Thymus (tissue), 11 donors: Measurements from ENCODE around the gene HSF5. TPM values are rescaled to one million over a fixed set of nuclear protein-coding genes. Genes with fewer than 3 reads are reported as not detected.

Source experiments
- DNase-seq, 9 donors: peaks; one replicate each; pipeline ENCODE4 v3.0.0-alpha.2; 2013; ENCODE audit warnings: low spot score in 9 of 9, low read depth in 6 of 9, missing footprints in 1 of 9
- H3K27ac ChIP-seq, 2 donors: one replicate each; pipeline ENCODE4 v1.5.1; 2013; ENCODE audit warnings: control low read depth in 1 of 2, low read depth in 1 of 2, low read length in 1 of 2, mild to moderate bottlenecking in 1 of 2, moderate library complexity in 1 of 2
- H3K27me3 ChIP-seq, 2 donors: one replicate each; pipeline ENCODE4 v1.5.1; 2013; ENCODE audit warnings: low read length in 1 of 2; ENCODE audit not compliant: control insufficient read depth in 2 of 2, insufficient read depth in 1 of 2
- H3K36me3 ChIP-seq, 2 donors: one replicate each; pipeline ENCODE4 v1.5.1; 2013; ENCODE audit warnings: low read length in 1 of 2, mild to moderate bottlenecking in 1 of 2, moderate library complexity in 1 of 2; ENCODE audit not compliant: control insufficient read depth in 2 of 2, insufficient read depth in 2 of 2
- H3K4me1 ChIP-seq, 2 donors: one replicate each; pipeline ENCODE4 v1.5.1; 2013; ENCODE audit warnings: low read length in 2 of 2; ENCODE audit not compliant: control insufficient read depth in 2 of 2, insufficient read depth in 2 of 2
- H3K4me3 ChIP-seq, 2 donors: one replicate each; pipeline ENCODE4 v1.5.1; 2013; ENCODE audit warnings: low read length in 2 of 2, control low read depth in 1 of 2, mild to moderate bottlenecking in 1 of 2
- H3K9me3 ChIP-seq, 2 donors: one replicate each; pipeline ENCODE4 v1.5.1; 2013; ENCODE audit warnings: low read length in 1 of 2, mild to moderate bottlenecking in 1 of 2; ENCODE audit not compliant: control insufficient read depth in 2 of 2, insufficient read depth in 1 of 2
- WGBS: extraction: QIAGEN DNeasy Blood & Tissue Kit; methylation state at CpG from one replicate; pipeline ENCODE4 v1.1.7; 2013; 5-methylcytosine and 5-hydroxymethylcytosine counted together
- polyA plus RNA-seq: library from polyadenylated mRNA; stranded (reverse); fragments of 200-250 nt; gene quantifications from one replicate; pipeline ENCODE4 v1.2.3, GENCODE V29; 2013
- total RNA-seq: library from RNA; stranded (reverse); fragments of 120-200 nt; gene quantifications from one replicate; pipeline ENCODE4 v1.2.4, GENCODE V29; 2013
- donor health status: healthy.

The HSF5 gene
- total and polyA plus RNA-seq, 2 donors, result 0.90 to 0.91 TPM

- peak overlapping the region in 1 of 2 donors; percentile 62 for H3K27ac ChIP-seq
- H3K4me3 ChIP-seq, result no peak overlapping the region
- H3K9me3 ChIP-seq, result no peaks in the 10 kb centered on the region
- H3K27me3 ChIP-seq, result no peaks in the 10 kb centered on the region
- H3K4me1 ChIP-seq, result peaks cover 31 to 50% of the 10 kb centered on the region in 2 donors
- no peaks in the 10 kb centered on the region for H3K36me3 ChIP-seq
- DNase-seq, result peak in 2 of 9 donors; percentile 35 to 54
- WGBS, result 22% methylated on average over 4 of the region's 4 CpGs
These were observed 105.9 kb downstream of the HSF5 start for GRCh38 chr17:58382108-58382871.

DNA sequence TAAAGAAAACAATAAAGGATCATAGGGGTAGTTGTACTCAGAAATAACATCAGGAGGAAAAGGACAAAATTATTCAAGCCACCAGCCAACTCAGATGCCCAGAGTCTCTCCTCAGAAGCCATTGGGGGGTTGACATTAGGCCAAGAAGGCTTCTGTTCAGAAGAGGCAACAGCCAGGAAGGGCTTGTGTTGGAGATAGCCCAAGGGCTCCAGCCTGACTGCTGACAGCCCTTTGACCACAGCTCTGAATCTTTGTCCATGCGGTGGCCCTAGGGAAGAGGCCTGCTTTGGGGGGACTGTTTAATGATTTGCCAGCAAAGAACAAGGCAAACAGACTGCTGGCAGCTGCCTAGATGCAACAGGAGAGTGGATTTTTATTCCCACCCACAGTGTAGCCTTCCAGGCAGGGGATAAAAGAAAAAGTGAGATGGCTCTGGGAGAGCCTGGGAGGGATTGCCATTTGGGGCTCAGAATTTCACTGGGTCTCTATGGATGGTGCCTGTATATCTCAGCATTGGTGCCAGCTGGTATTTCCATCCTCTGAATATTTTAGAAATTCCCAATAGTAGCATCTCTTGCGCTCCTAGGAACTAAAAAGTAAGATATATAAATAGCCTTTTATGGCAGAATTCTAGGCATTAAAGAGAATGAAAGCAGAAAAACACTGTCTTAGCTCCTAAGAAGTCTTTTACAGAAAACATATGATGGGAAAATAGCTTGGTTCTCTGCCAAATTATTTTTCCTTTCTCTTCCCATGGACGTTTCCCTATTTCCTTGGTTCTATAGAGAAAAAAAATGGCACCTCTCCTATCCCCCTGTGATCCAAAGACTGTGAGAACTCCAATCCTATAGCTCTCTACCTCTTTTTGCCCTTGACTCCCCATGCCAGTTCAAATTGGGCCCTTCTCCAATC, 106.8 kb downstream of the HSF5 start:
- H3K27ac ChIP-seq, result peak overlapping the region in 1 of 2 donors; percentile 7
- no peak overlapping the region for H3K4me3 ChIP-seq
- no peaks in the 10 kb centered on the region for H3K36me3 ChIP-seq
- DNase-seq, result no peak
- 80% methylated on average over 3 of the region's 3 CpGs for WGBS
- H3K27me3 ChIP-seq, result no peaks in the 10 kb centered on the region
- no peaks in the 10 kb centered on the region for H3K9me3 ChIP-seq
- peaks cover 31 to 52% of the 10 kb centered on the region in 2 donors for H3K4me1 ChIP-seq

DNA sequence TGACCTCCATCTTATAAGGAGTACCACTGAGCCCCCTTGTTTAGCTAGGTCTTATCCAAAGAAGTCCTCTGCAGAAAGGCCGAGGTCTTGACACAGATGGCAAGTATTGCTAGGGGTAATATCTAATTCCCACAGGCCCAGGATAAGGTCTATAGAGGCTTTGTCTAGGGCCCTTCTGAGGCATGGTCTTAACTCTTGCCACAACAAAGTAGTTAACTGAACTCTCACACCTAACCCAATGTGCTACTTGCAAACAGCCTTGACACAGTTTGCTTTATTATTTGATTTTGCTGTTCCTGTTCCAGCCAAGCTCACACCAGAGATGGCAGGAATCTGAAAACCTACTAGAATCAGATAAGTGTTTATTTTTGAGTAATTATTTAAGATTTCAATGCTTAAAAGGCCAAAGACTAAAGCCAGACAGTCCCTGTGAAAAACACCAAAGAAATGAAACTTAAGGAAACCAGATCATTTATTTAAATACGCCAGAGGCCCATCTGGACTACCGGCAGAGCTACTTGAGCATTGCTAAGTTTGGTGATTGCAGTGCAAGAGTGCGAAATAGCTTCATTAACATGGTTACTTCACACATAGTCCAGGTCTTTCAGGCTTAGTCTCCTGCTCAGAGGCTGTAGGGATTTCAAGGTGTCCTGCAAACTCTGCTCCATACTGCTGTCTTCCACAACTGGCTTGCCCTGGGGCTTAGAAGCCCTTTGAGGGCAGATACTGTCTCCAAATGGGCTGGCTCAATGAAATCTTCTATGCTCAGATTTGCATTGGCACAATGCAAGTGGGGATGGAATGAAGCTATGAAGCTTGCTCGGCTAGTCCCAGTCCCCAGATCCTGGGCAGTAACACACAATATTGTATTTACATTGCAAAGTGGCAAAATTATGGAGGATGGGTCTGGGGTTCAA, 107.7 kb downstream of the HSF5 start:
- no peak overlapping the region for H3K27ac ChIP-seq
- peaks cover 31 to 55% of the 10 kb centered on the region in 2 donors for H3K4me1 ChIP-seq
- no peak overlapping the region for H3K4me3 ChIP-seq
- no peaks in the 10 kb centered on the region for H3K27me3 ChIP-seq
- no peaks in the 10 kb centered on the region for H3K36me3 ChIP-seq
- 95% methylated on average over 5 of the region's 5 CpGs for WGBS
- no peak for DNase-seq
- no peaks in the 10 kb centered on the region for H3K9me3 ChIP-seq

DNA sequence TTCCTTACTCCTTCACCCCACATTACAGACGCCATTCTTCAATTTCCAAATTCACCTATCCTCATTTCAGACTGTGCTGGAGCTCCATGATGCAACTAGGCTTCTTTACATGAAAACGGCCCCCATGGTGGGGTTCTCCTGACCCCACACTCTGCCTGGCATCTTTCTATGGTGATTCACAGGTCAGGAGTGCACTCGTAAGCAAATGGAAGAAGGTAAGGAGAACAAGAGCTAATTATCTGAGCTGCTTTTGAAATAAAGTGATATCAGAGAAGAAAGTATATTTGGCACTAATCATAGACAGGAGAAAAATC, 108.7 kb downstream of the HSF5 start:
- H3K9me3 ChIP-seq, result no peaks in the 10 kb centered on the region
- no peak overlapping the region for H3K4me3 ChIP-seq
- H3K4me1 ChIP-seq, result peaks cover 31 to 54% of the 10 kb centered on the region in 2 donors
- DNase-seq, result no peak
- no peak overlapping the region for H3K27ac ChIP-seq
- 57% methylated on average over 3 of the region's 3 CpGs for WGBS
- H3K27me3 ChIP-seq, result no peaks in the 10 kb centered on the region
- no peaks in the 10 kb centered on the region for H3K36me3 ChIP-seq

DNA sequence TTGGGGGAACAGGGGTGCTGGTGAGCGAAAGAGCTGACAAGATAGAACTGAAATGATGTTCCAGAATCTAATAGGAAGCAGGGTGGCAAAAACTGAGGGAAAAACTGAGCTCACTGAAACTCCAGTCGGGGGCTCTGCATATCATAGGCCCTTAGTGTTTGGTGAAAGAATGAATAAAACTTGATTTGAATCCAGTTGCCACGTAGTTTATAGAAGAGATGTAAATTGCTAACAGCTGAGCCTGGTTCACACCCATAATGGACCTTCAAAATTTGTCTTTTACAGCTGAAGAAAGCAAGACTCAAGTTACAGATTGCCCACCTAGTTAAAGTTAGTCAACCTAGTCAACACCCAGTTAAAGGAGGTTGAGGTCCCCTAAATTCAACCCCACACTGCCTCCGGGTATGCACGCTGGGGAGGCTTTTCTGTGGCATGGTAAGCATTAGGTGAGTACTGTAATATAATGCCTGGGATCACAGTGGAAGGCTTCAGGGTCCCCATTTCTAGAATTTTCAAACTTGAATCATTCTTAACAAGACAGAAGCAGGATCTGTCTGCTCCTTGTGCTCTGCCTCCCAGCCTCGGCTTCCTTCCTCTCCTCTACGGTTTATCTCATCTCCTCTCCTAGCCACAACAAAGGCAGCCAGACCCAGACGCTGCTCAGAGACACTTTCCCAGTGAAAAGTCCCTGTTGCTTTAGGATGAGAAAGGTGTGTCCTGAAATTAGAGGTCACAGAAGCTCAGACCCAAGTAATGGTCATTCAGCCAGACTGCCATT, 109.3 kb downstream of the HSF5 start:
- H3K4me1 ChIP-seq, result peaks cover 31 to 53% of the 10 kb centered on the region in 2 donors
- H3K27me3 ChIP-seq, result no peaks in the 10 kb centered on the region
- no peaks in the 10 kb centered on the region for H3K9me3 ChIP-seq
- DNase-seq, result peak in 2 of 9 donors; percentile 32 to 70
- H3K27ac ChIP-seq, result no peak overlapping the region
- no peaks in the 10 kb centered on the region for H3K36me3 ChIP-seq
- H3K4me3 ChIP-seq, result no peak overlapping the region
- 51% methylated on average over 8 of the region's 8 CpGs for WGBS

- Histone ChIP-seq H3K36me3 (no peaks in the 10 kb centered on the region), H3K27ac (no peak overlapping the region), H3K4me1 (peaks cover 27 to 50% of the 10 kb centered on the region in 2 donors), H3K4me3 (no peak overlapping the region), H3K27me3 (no peaks in the 10 kb centered on the region), H3K9me3 (no peaks in the 10 kb centered on the region)
- WGBS, result 84% methylated on average over 5 of the region's 5 CpGs
- no peak for DNase-seq
These were observed 110.5 kb downstream of the HSF5 start for GRCh38 chr17:58377661-58378060.

DNA sequence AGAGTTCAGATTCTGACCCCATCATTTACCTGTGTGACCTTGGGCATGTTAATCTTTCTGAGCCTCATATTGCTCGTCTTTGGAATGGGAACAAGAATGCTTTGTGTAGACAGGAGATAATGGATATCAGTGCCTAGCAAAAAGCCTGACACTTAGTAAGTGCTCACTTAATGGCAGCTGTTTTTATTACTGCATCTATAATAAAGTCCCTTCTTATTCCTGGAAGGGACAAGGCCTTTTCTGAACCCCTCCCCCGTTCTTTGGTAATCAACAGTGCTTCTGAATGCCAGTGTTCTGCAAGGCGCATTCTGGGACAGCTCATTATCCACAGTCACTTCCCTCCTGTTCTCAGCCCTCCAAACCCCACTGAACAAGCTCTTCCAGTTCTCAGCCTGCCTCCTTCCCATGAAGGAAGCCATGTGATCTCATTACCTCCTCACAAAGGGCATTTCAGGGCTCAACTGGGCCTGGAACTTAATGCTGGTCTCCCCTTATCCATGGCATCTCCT, 111.1 kb downstream of the HSF5 start:
- DNase-seq, result no peak
- no peaks in the 10 kb centered on the region for H3K27me3 ChIP-seq
- H3K36me3 ChIP-seq, result no peaks in the 10 kb centered on the region
- H3K9me3 ChIP-seq, result no peaks in the 10 kb centered on the region
- no peak overlapping the region for H3K27ac ChIP-seq
- H3K4me1 ChIP-seq, result peaks cover 23 to 46% of the 10 kb centered on the region in 2 donors
- 98% methylated on average over 3 of the region's 3 CpGs for WGBS
- no peak overlapping the region for H3K4me3 ChIP-seq

- no peaks in the 10 kb centered on the region for H3K36me3 ChIP-seq
- H3K27ac ChIP-seq, result no peak overlapping the region
- no peak overlapping the region for H3K4me3 ChIP-seq
- no peak for DNase-seq
- H3K9me3 ChIP-seq, result no peaks in the 10 kb centered on the region
- H3K4me1 ChIP-seq, result peaks cover 23 to 43% of the 10 kb centered on the region in 2 donors
- H3K27me3 ChIP-seq, result no peaks in the 10 kb centered on the region
- WGBS, result 96% methylated on average over 4 of the region's 4 CpGs
These were observed 111.7 kb downstream of the HSF5 start for GRCh38 chr17:58376472-58377000.
